HG03565 (cell line): ENCODE data around the gene NOXO1.
A peak's percentile ranks its signal among the peaks of the same experiment; 100 is the strongest.
"Not testable (repeated sequence)": the region's sequence is repeated elsewhere in the genome, so short reads cannot be mapped to it uniquely, and the experiment has no call there.

ENCODE experiments used
- ATAC-seq: cut with Tn5 transposase; IDR thresholded peaks from one replicate; pipeline ENCODE4 v1.9.1; 2021; ENCODE audit warnings: mild to moderate bottlenecking, moderate library complexity; ENCODE audit not compliant: unreplicated experiment

NOXO1 gene

DNA sequence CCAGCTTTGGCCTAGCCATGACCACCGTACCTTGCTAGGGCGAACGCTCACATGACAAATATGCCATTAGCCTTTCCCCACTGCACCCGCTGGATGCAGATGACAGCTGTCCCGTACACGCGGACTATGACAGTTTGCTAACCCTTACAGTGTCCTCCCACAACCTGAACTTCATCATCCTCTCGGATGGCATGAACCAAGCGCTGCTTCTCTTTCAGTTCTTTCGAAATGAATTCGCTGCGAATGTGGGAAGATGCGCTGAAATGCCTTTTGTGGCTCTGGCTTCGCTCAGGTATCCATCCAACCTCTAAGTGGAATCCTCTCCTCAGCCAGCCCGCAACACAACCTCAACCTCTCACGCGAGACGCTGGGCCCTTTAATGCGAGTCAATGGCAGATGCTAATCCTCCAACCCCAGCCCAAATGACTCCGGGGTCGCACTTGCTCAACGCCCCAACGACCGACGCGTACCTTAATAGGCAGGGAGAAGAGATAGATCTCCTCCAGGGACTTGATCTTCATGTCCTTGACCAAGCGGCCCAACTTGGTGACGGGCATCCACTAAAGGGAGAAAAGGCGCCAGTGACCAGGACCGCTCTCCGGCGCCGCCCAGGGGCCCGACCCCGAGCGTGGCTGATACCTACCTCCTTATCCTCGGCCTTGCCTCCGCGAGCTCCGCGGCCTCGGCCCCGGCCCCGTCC, 17.3 kb downstream of the NOXO1 start:
- ATAC-seq = no peak

GRCh38 chr16:1962161-1963153, 18.8 kb downstream of the NOXO1 start:
- ATAC-seq = not testable (repeated sequence)

- ATAC-seq = no peak
Measured at GRCh38 chr16:1961651-1962067, 19.6 kb downstream of the NOXO1 start.

DNA sequence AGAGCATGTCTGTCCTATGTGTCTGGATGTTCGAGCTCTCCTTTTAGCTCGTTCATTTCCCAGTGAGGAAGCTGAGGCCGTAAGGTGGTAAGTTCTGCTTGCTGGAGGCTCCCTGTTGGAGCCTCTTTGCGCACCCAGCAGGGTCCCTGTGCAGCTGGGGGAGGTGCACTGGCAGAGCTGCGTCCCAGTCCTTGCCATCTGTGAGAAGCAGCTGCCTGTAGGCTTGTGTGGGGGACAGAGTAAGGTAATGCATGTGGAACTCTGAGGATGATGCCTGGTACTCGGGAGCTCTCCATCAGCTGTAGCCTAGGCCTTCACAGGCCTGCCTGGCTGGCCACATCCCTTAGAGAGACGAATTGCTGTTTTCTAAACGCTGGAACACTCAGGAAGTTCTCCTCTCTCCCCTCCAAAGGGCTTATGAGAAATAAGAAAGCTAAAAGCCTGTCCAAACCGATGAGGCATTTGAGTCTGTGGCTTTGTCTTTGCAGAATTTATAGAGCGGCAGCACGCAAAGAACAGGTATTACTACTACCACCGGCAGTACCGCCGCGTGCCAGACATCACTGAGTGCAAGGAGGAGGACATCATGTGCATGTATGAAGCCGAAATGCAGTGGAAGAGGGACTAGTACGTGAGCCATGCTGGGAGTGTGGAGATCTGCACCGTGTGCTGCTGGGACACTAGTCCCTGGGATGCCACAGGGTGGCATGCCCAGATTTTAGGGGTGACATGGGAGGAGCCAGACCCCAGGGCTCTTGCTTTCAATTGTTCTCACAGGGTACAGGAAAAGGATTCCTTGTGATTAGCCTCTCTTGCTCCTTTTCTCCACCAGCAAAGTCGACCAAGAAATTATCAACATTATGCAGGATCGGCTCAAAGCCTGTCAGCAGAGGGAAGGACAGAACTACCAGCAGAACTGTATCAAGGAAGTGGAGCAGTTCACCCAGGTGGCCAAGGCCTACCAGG, 20.3 kb downstream of the NOXO1 start:
- ATAC-seq = no peak

- ATAC-seq = peak; percentile 75
Measured at GRCh38 chr16:1959269-1960039, 21.8 kb downstream of the NOXO1 start, which contains the start of gene NDUFB10. Gene NDUFB10, plus strand, starts transcription at chr16:1959538. Its CDS starts 87 bp downstream, at chr16:1959625.

GRCh38 chr16:1958715-1959268, 22.5 kb downstream of the NOXO1 start:
- ATAC-seq = no peak

DNA sequence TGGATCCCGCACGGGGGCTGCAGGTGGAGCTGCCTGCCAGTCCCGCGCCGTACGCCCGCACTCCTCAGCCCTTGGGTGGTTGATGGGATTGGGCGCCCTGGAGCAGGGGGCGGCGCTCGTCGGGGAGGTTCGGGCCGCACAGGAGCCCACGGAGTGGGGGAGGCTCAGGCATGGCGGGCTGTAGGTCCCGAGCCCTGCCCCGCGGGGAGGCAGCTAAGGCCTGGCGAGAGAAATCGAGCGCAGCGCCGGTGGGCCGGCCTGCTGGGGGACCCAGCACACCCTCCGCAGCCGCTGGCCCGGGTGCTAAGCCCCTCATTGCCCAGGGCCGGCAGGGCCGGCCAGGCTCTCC, 23.2 kb downstream of the NOXO1 start:
- not testable (repeated sequence) for ATAC-seq

GRCh38 chr16:1957434-1958142, 23.7 kb downstream of the NOXO1 start:
- ATAC-seq = not testable (repeated sequence)

GRCh38 chr16:1953734-1954133, 27.5 kb downstream of the NOXO1 start:
- ATAC-seq = no peak

- ATAC-seq = no peak
Measured at GRCh38 chr16:1950559-1950958, 30.7 kb downstream of the NOXO1 start.

- ATAC-seq = no peak
Measured at GRCh38 chr16:1950047-1950446, 31.2 kb downstream of the NOXO1 start.

GRCh38 chr16:1949507-1949906, 31.8 kb downstream of the NOXO1 start:
- ATAC-seq = no peak

DNA sequence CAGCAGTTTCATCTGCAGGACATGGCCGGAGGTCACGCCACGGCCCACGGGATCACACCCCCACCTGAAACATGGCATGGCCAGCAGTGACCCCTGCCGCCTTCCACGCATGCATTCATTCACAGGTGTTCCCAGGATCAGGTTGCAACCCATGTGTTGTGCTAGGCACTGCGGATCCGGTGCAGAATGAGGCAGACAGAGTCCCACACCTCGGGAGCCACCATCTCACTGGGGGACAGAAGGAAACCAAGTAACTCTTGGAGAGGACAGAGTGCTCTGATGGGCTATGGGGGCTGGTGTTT, 33.9 kb downstream of the NOXO1 start:
- no peak for ATAC-seq

DNA sequence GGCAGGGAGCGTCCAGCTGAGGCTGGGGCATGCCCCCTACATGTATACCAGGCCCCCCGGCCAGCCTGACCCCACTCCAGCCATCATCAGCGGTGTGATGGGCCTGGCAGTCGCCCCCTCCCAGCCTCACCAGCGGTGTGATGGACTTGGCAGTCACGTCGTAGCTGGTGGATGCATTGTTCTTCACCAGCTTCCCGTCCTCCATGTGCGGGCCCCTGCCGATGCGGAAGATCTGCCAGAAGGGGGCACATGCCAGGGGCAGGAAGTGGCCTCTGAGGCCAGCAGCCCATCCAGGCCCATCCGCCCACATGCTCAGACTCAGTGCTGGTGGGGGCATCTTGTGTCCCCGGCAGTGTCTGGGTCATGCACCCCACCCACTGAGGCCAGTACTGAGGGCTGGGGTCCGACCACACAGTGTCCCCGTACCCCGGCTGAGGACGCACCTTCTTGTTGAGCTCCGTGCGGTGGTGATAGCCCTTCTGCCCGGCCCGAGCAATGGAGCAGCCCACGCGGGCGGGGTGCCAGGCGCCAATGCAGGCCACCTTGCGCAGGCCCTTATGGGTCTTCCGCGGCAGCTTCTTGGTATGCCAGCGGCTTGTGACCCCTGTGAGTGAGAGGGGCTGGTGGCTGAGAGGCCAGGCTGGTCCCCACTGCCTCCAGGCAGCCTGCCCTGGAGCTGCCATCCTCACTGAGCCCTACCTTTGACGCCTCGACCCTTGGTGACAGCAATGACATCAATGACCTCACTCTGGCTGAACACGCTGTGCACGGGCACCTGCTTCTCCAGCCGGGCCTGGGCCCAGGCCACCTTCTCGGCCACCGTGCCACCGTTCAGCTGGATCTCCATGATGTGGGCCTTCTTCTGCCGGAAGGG, 34.5 kb downstream of the NOXO1 start:
- no peak for ATAC-seq

DNA sequence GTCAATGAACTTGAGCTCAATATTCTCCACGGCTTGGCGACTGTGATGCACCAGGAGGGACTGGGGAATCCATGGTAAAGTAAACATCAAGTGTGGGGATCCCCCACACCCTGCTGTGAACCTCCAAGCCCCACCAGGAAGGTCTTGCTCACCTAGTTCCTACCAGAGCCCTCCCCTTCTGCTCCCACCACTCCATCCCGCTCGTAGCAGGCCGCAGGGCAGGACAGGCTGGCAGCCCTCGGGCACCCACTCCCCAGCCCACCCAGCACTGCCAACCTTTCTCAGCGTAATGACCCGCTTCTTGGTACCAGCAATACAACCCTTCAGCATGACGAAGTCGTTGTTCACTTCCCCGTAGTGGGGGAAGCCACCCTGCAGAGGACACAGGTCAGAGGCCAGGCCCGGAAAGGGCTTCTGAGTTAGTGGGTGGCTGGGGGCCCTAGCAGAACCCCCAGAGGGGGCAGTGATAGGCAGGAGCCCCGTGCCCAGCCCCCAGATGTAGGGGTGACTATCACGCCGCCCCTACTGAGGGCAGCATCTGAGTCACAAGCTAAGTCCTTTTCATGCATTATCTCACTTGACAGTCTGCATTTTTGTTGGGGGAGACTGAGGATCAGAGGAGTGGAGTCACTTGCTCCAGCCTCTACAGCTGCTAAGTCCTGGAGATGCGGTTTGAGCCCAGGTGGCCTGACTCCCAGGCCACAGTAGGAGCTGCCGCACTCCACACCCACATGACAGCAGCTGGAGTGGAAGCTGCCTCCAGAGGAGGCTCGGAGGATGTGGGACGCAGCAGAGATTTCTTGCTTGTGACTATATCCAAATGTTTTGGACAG, 35.5 kb downstream of the NOXO1 start:
- ATAC-seq = no peak

- ATAC-seq = no peak
Measured at GRCh38 chr16:1944612-1945199, 36.6 kb downstream of the NOXO1 start.
